Renal cortical epithelial cell (primary cell): Measurements from ENCODE around the gene POU3F2. TPM values are rescaled to one million over a fixed set of nuclear protein-coding genes. Genes with fewer than 3 reads are reported as not detected.

ENCODE experiments used
- DNase-seq: peaks from one replicate; pipeline ENCODE4 v3.0.0-alpha.2; 2011; ENCODE audit warnings: low read depth
- total RNA-seq: library from RNA; depleted of rRNA; stranded (reverse); fragments of >200 nt; gene quantifications from 2 replicates; pipeline ENCODE4 v1.2.3, GENCODE V29; 2014

The POU3F2 gene
- total RNA-seq, 1 donor from 2014 or later: not detected

DNA sequence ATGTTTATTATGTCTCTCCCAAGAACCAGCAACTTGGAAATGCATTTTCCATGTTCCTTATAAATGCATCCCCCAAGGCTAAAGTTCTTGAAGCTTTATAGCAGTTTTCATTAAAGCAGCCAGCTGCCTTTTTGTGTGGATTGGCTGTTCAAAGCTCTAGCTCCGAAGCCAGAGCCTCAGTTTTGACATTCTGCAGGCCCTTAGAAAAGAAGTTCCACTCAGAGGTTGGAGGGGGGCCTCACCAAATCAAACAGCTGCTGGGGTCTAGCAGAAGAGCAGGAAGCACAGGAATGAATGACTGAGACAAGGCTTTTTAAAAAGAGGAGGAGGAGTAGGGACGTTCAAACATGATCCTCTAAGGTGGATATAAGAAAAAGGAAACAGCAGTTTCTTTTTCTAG lies 4.2 kb upstream of the POU3F2 start:
- no peak for DNase-seq

DNA sequence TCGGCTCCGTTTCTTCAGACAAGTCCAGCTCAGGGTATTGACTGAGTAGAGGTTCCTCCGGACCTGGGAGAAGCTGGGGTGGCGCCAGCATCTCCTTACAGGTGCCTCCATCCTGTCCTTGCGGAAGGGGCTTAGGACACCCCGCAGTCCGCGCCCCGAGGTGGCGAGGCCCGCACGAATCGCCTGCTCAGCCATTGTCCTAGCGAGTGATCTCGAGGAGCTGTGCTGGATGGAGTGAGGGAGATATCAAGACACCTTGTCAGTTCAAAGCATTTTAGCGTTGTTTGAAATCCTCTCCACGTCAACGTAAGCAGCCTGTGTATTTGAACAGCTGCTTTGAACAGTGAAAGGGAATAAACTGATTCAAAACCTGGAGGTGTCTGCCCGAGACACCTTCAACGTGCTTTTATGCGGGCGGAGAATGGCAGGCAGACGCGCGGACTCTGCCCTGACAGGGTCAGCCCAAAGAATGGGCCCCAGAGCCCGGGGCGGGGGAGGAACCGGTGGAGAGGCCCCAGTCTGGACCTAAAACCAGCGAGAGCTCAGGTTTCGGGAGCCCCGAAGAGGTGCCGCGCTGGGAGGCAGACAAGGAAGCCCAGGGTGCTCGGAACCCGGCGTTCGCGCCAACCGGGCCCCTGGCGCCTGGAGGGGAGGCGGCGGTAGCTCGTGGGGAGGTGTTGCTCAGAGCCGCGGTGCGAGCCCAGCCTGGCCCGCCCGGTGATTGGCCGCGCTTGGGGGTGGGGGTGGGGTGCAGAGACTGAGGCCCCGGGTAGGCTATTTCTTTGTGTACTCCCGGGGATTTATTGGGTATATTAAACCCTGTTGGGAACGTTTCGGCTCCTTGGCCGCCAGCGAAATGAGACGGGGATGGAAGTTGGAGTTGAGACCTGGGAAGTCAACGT lies 3.1 kb upstream of the POU3F2 start:
- DNase-seq: no peak

GRCh38 chr6:98831959-98832283 lies 2.5 kb upstream of the POU3F2 start:
- DNase-seq: no peak

DNA sequence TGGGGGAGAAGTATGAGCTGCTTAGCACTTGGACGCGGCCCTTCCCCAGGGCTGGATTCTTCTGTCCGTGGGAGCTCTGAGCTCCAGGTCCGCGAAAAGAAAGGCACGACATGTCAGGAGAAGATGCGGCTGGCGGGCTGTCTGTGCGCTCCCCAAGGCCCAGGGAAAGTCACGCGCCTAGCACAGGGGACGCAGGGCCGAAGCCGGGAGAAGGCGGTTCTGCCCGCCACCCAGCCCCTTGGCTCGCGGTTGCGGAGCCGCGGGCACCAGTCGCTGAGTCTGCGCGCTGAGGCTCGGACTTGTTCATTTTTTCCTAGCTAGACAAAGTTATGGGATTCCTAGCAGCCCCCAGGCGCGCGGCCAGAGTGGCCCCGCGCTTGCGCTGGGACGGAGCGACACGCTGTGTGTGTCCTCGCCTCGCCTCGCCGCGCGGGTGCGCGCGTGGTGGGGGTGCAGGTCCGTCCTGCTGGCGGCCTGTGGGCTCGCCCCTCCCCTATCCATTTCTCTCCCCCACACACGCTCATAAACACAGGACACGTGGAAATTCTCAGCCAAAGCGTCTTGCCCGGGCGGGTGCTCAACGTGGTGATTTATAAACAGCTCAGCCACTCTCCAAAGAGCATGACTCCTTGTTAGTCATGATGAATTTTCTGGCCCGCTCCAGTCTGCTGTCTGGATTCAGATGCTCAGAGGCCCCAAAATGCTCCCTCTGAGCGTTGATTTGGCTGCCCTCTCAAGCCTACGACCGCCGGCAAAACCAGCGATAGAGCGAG lies 1.9 kb upstream of the POU3F2 start:
- peak; percentile 51 for DNase-seq

GRCh38 chr6:98833057-98833306 lies 1.4 kb upstream of the POU3F2 start:
- no peak for DNase-seq

- peak; percentile 16 for DNase-seq
Observed at GRCh38 chr6:98833307-98834059, 891 bp upstream of the POU3F2 start.

DNA sequence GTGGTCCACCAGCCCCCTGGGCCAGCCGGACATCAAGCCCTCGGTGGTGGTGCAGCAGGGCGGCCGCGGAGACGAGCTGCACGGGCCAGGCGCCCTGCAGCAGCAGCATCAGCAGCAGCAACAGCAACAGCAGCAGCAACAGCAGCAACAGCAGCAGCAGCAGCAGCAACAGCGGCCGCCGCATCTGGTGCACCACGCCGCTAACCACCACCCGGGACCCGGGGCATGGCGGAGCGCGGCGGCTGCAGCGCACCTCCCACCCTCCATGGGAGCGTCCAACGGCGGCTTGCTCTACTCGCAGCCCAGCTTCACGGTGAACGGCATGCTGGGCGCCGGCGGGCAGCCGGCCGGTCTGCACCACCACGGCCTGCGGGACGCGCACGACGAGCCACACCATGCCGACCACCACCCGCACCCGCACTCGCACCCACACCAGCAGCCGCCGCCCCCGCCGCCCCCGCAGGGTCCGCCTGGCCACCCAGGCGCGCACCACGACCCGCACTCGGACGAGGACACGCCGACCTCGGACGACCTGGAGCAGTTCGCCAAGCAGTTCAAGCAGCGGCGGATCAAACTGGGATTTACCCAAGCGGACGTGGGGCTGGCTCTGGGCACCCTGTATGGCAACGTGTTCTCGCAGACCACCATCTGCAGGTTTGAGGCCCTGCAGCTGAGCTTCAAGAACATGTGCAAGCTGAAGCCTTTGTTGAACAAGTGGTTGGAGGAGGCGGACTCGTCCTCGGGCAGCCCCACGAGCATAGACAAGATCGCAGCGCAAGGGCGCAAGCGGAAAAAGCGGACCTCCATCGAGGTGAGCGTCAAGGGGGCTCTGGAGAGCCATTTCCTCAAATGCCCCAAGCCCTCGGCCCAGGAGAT lies 1.0 kb downstream of the POU3F2 start:
- no peak for DNase-seq

GRCh38 chr6:98836025-98836961 lies 1.9 kb downstream of the POU3F2 start:
- no peak for DNase-seq

GRCh38 chr6:98836962-98837944 lies 2.9 kb downstream of the POU3F2 start:
- no peak for DNase-seq

DNA sequence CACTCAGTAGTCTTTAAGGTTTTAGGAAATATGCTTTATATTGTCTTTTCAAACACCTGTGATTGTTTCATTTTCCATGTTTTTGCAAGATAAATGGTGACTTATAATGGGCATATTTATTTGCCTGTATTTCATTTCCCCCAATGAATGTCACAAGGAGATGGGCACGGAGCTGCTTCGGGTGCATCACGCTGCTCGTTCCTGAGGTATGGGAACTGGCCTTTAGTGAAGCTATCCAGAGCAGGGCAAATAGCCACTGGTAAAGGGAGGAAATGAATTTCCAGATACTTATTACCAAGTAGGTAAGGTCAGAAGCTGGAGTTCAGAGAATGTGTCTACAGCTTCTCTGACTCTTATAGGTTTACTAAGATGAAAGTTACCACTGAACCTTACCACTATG lies 3.7 kb downstream of the POU3F2 start:
- DNase-seq: no peak

DNA sequence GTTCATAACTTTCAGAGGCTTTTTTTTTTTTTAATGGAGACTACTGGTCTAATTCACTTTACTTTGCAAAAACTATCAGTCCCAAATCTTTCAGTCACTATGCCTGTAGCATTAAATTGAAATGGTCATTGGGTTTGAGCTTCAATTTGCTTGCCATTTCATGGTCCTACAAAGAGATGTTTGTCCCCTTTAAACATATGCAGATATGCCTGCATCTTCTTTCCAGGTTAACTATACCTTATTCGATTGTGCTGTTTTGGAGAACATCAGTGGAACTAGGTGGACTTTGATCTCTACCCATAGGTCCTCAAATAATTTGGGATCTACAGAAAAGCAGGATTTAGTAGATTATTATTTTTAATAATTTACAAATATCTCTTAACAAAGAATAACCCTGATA lies 4.6 kb downstream of the POU3F2 start:
- DNase-seq: no peak

GRCh38 chr6:98839781-98840361 lies 5.5 kb downstream of the POU3F2 start:
- DNase-seq: peak; percentile 12

DNA sequence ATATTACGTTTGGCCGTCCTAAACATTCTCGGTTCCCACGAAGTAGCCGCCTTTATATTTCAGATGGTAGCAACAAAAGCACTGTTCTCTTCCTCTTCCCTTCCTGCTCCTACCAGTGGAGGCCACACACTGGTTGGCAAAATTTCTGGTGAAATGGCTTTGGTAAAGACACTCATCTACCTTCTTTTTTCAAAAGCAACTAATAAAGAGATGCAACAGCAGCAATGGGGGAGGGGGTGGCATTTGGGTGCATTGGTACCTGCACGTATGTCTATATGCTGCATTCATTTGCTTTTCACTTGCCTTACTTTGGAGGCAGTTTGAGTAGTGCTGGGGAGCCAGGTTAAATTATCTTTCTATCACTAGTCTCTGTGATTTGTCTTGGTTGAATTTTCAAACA lies 6.0 kb downstream of the POU3F2 start:
- no peak for DNase-seq

DNA sequence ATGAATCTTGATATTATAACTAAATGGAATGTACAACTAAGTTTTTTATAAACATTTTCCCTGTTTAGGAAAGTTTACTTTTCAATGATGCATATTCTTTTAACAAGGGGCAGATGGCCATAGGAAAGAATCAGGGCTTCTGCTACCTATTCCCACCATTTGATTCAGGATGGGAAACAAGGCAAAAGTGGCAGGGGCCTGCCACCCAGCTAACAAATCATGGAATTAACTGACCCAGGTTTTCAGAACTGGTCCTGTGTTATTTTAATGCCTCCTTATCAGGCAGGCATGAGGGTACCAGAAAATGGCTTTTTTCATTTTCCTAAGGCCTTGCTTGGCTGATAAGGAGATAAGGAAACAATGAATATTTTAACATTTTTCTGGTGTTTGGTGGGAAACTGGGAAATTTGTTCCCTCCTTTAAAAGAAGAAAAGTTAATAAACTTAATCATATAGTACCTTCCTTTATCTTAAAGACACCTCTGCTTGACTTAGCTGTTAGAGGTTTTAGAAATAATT lies 6.7 kb downstream of the POU3F2 start:
- no peak for DNase-seq

- DNase-seq: no peak
Observed at GRCh38 chr6:98841621-98842341, 7.4 kb downstream of the POU3F2 start.

GRCh38 chr6:98842342-98843180 lies 8.2 kb downstream of the POU3F2 start:
- DNase-seq: no peak
